ENCODE data around the gene RBCK1.

DNA sequence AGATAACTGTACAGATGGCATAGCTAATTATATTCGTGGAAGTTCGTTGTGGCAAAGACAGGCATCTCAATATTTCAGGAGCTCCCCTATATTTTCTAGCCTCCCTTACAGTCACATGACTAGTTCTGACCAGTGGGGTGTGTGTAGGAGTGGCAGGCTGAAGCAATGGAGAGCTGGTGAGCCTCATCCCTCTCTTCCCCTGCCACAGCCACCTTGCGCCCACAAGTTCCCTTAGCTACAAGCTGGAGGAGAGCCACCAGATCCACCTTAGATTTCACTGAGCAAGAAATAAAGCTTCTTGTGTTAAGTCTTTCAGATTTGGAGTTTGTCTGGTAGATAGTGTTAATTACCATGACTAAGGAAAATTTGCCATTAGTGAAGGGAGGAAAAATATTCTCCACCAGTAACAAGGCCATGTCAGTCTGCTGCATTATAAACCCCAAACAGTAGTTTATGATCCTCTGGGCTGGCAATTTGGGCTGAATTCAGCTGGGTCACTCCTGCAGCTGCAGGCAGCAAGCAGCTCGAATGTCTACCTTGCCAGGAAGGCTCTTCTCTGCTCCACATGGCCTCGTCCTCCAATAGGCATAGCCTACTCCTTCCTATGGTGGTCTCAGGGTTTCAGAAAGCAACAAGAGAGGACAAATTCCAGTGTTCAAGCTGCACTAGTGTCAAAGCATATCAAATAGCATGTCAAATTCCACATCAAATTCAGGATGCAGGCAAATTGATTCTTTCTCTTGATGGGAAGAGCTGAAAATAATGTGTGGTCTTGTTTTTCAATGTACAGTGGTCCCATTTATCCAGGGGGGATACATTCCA lies 7.4 kb upstream of the RBCK1 start:
- TF ChIP-seq, protein P1, sequence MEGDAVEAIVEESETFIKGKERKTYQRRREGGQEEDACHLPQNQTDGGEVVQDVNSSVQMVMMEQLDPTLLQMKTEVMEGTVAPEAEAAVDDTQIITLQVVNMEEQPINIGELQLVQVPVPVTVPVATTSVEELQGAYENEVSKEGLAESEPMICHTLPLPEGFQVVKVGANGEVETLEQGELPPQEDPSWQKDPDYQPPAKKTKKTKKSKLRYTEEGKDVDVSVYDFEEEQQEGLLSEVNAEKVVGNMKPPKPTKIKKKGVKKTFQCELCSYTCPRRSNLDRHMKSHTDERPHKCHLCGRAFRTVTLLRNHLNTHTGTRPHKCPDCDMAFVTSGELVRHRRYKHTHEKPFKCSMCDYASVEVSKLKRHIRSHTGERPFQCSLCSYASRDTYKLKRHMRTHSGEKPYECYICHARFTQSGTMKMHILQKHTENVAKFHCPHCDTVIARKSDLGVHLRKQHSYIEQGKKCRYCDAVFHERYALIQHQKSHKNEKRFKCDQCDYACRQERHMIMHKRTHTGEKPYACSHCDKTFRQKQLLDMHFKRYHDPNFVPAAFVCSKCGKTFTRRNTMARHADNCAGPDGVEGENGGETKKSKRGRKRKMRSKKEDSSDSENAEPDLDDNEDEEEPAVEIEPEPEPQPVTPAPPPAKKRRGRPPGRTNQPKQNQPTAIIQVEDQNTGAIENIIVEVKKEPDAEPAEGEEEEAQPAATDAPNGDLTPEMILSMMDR (conservative IDR thresholded peaks at IDR 0.05; ENCODE audit: low read depth, low read length) = no peak
- TF ChIP-seq EZH2phosphoT487 (IDR thresholded peaks at IDR 0.05; ENCODE audit: borderline replicate concordance, low read length) = no peak
